AG09319 (cell line): ENCODE results near the gene CMIP.

ENCODE experiments used
- DNase-seq: peaks from one replicate; pipeline ENCODE4 v3.0.0-alpha.2; 2010; ENCODE audit warnings: low read depth; ENCODE audit errors: extremely low read depth
- CTCF ChIP-seq: IDR thresholded peaks from 2 replicates; pipeline ENCODE4 v1.5.1; 2011; ENCODE audit warnings: low read depth, mild to moderate bottlenecking, inconsistent platforms, low read length, moderate library complexity

The CMIP gene

GRCh38 chr16:81517150-81517499 lies 72.5 kb downstream of the CMIP start:
- no peak for DNase-seq
- TF ChIP-seq CTCF: no peak

- TF ChIP-seq CTCF: no peak
- DNase-seq: no peak
Measured at GRCh38 chr16:81517629-81518438, 73.2 kb downstream of the CMIP start.

GRCh38 chr16:81518439-81518757 lies 73.8 kb downstream of the CMIP start:
- no peak for DNase-seq
- no peak for TF ChIP-seq CTCF

- no peak for DNase-seq
Measured at GRCh38 chr16:81519301-81520150, 74.9 kb downstream of the CMIP start.

GRCh38 chr16:81520151-81520470 lies 75.5 kb downstream of the CMIP start:
- no peak for DNase-seq
- TF ChIP-seq CTCF: no peak

More at GRCh38 chr16:81519301-81520150, 74.9 kb downstream of the CMIP start:
- TF ChIP-seq CTCF: no peak

- no peak for DNase-seq
- TF ChIP-seq CTCF: no peak
Measured at GRCh38 chr16:81520560-81521135, 76.0 kb downstream of the CMIP start.

GRCh38 chr16:81521141-81521626 lies 76.6 kb downstream of the CMIP start:
- no peak for DNase-seq
- TF ChIP-seq CTCF: no peak
